Measurements from ENCODE around the gene AHNAK.

AHNAK gene

DNA sequence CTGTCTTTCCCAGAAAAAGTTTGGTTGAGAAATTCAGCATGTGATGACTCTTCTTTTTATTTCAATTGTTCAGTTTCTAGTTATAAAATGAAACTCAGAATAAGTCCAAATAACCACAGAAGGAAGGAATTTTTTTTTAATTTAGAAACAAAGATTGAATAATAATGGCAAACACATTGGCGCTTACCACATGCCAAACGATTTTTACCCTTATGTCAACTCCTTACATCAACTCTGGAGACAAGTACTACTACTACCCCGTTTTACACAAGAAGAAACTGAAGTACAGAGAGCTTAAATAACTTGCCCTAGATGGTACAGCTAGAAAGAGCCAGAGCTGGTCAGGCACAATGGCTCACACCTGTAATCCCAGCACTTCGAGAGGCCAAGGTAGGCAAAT, 52.4 kb downstream of the AHNAK start:
- DNase-seq (ENCODE audit: low read depth), result no peak

DNA sequence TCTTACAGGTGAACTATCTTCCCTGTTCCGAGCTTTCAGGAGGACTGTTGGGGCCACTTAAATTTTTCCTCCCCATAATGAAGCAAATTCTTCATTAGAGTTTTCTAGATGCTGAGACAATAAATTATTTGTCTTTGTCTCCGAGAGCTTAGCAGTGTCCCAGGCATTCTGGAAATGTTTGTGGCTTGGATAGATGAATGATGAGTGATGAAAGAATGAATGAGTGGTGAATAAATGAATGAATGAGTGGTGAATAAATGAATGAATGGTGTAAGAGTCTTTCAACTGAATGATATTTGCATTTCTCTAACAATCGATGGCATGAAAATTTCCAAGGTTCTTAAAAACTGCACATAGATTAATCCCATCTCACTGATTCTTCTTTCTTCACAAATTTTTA, 52.8 kb downstream of the AHNAK start:
- DNase-seq (ENCODE audit: low read depth), result no peak

DNA sequence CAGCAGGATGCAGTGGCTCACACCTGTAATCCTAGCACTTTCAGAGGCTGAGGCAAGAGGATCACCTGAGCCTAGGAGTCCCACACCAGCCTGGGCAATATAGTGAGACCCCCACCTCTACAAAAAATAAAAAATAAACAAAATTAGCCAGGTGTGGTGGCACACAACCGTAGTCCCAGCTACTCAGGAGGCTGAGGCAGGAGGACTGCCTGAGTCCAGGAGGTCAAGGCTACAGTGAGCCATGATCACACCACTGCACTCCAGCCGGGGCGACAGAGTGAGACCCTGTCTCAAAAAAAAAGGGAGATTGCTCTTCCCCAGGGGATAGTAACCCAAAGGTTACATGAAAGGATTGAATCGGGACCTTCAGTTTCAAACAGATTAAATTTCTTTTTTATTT, 54.0 kb downstream of the AHNAK start:
- DNase-seq (ENCODE audit: low read depth), result no peak

DNA sequence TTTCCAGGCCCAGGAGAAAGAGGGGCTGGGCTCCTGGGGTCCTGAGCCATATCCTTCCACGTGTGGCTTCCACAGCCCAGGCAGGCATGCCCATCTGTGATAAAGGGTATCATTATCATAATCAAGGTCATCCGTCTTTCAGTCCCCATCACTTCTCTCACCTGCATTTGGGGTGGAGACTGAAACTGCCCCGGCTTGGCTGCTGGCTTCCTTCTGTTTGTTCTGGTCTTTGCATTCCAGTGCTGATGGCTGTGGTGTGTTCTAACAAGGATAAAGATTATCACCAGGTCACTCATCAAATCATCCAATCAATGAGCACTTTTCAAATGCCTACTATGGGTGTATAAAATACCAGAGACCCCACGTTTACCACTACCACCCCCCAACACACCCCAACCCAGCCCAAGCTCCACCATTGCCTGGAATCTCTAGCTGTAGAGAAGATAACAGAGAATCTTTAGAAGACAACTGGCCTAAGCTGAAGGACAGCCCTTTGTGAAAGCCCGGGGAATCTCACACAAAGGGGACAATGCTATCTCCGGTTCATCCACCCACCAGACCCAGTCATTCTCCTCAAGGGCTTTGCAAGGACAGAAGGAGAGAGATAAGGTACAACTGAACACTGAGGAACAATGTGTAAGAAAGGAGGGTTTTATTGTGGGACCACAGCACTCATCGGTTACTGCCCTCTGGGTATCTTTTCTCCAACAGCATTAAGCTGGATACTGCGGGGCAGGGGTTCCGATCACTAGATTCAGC, 54.9 kb downstream of the AHNAK start:
- DNase-seq (ENCODE audit: low read depth), result no peak

DNA sequence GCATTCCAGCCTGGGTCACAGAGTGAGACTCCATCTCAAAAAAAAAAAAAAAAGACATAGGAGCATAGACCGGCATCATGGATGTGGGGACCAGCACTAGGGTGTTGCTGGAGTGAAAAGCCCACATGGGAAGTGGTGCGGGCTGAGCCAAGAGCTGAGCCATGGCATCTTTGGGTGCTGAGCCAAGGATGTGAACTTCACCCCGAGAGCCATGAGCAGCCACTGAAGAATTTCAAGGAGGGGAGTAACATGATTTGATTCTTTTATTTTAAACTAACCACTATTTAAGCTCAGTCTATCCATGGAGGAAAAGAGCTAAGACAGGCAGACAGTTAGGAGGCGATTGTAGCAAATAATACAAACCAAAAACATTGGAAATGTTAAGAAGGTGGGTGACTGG, 57.4 kb downstream of the AHNAK start:
- DNase-seq (ENCODE audit: low read depth), result no peak

DNA sequence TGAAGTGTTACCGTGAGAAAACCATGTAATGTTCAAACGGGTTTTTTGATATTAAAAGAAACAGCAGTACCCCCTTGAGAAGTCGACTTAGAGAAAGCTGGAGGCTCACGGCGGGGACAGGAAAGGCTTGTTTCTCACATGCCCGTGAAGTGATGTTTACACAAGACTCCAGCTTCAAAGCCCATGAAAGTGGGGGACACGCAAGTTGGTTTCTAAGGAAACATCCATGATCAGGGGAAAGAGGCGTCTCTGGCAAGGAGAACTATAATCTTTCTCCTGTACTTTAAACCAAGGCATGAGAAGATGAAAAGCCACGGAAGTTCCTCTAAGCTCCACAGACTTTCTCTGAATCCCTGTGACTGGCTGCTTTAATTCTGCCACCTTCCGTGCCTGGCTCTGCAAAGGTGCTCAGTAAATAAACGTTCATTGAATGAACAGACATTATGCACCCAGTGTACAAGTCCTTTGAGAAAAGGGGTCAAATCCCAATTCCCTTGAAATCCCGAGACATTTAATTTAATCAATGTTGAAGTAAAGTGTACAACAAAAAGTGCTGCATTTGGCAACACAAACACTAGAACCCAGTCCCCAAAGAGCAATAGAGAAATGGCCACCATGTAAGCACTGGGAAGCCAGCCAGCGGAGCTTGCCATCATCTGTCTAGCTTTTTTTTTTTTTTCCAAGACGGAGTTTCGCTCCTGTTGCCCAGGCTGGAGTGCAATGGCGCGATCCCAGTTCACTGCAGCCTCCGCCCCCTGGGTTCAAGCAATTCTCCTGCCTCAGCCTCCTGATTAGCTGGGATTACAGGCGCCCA, 58.7 kb downstream of the AHNAK start:
- no peak for DNase-seq (ENCODE audit: low read depth)

DNA sequence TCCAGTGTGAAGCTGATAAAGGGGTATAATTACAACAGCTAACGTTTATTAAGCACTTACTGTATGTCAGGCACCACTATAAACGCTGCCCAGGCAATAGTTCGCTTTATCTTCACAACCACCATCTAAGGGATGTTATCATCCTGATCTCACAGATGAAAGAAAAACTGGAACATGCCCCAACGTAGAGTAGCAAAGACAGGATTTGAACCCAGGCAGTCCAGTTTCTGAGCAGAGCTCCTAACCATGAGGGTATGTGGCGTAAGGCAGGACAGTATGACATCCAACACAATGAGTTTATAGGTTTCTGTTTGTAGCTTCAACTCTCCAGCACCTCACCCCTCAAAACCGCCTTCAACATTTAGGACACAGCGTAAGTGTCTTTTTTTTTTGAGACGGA, 59.5 kb downstream of the AHNAK start:
- DNase-seq (ENCODE audit: low read depth), result no peak

DNA sequence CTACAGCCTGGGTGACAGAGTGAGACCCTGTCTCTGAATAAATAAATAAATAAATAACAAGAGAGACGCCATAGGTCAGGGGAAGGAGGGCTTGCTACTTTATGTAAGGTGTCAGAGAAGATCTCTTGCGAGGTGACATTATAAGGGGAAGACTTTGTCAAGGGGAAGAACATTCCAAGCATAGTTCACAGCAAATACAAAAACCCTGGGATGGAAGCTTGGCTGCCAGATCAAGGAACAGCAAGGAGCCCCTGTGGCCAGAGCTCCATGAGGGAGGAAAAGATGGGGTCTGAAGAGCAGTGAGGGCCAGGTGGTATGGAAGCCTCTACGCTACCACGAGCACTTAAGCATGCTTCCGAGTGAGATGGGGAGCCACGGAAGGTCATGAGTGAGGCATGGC, 62.3 kb downstream of the AHNAK start:
- no peak for DNase-seq (ENCODE audit: low read depth)

DNA sequence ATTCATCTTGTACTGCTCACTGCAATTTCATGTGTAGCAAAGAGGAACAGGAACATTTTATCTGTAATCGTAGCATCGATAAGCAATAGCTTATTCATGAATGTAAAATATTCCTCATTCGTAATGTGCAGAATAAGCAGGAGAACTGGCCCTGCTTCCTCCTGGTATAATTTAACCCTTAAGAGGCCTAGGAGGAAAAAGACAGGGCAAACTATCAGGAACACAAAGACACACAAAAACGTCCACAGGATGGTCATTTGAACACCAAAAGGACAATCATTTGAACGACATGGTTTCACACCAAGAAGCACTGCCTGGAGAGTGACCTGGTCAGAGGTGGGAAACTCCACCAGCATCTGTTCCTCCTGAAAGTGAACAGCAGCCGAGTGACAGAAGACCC, 63.9 kb downstream of the AHNAK start:
- DNase-seq (ENCODE audit: low read depth), result no peak

DNA sequence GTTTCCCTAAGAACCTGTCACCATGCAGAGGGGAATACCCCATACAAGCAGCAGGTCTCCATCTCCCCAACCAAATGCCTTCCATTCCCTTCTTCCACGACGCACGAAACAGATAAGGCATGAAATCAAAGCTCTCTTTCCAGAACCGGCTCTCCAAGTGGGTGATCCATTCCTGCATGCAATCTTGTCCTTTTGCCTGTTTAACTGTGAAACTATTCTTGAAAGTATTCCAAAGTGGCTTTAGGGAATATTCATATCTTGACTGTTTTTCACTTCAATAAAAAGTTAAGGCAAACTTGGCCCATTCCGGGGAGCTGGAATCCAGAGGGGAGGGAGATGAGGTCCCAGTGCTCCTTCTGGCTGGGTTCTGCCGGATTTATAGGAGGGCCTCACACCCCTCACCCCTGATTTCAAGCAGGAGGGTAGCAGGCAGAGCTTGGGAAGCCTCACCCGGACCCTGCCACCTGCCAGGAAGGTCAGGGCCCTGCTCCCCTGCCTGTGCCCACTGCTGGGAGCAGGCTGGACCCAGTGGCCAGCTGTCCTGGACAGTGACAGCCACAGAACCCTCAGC, 66.9 kb downstream of the AHNAK start:
- no peak for DNase-seq (ENCODE audit: low read depth)

DNA sequence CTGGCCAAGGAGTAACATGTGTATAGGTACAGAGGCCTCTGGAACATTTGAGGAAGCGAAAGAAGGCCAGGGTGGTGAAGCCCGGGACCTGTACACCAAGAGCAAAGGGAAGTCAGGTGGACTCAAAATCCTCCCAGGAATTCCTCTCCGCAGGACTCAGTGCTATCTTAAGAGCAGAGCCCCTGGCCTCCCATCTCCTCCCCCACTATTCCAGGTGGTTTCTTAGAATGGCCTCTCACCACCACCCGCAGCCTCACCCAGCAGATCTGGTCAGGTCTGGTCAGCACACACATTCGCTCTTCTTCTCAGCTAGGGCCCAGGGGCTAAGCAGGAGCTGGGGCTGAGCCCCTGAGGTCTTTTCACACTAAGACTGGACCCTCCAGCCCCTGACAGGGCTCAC, 68.7 kb downstream of the AHNAK start:
- DNase-seq (ENCODE audit: low read depth), result no peak

DNA sequence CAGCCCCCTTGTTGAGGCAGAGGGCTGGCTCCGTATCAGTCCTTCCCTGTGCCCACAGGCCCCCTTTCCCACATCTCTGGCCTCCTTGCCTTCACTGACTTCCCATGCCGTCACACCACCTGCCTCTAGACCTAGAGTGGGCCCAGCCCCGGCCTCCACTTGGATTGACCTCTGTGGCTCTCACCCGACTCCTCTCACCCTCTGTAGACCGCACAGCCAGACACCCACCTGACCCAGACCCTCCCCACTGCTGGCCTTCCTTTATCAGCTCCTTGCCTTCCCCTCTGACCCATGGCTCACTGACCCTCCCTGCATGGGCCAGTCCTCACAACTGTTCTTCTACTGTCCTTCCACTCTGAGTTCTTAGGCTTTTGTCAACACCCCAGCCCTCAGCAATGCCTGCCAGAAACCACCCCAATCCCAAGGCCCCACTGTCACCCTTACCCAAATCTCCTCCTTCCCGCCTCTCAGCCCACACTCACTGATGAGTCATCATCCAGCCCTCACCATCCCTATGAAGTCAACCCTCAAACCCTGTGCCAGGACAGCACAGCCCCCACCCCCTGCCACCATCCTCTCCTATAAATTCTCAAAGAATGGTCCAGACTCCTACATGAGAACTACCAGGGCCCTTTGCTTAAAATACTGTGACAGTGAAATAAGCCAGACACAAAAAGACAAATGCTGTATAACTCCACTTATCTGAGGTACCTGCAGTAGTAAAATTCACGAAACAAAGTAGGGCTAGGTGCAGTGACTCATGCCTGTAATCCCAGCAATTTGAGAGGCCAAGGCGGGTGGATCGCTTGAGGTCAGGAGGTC, 74.3 kb downstream of the AHNAK start:
- DNase-seq (ENCODE audit: low read depth), result no peak

DNA sequence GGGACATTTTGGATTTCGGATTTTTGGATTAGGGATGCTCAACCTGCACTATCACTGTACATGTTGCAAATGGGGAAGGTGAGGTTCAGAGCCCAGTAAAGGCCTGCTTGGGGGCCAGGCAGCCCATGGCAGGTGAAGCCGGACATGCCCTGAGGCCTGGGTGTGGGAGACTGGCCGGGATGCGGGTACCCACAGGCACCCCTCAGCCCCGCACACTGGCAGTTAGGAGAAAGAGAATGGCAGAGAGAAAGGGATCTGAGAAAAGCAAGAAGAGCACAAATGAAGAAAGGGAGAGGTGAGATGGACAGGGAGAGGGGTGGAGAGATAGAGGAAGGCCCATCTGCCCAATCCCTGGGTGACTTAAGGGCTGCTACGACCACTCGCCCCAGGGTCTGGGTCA, 75.0 kb downstream of the AHNAK start:
- no peak for DNase-seq (ENCODE audit: low read depth)

DNA sequence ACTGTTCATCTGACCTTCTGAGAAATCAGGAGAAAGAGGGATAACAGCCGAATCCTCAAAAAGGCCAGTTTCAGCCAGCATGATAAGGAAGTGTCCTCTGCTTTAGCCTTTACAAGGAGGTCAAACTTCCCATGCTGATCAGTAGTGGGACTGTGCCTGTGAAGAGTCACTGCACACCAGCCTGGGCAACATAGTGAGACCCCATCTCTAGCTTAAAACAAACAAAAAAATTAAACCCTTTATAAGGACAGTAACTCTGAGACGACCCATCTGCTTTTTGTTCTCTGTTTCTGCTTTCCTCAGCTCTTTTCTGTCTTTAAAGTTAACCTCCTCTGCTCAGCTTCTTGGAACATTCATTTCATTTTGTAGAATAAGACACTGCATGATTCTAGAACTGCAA, 78.0 kb downstream of the AHNAK start:
- DNase-seq (ENCODE audit: low read depth), result no peak

DNA sequence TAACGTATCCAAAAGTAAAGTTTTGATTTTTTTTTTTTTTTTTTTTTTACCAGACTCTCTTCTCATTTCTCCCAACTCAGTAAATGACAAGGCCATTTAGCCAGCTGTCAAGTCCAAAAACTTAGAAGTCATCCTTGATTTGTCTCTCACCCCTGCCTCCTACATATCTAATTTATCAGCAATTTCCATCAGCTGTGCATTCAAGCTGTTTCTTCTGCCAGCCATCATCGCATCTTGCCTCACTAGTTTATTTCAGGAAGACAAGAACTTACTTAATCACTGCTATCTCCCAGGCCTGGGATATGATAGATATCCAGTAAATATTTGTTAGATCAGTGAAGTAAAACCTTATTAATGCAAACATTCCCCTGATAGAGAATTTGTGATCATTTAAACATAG, 80.2 kb downstream of the AHNAK start:
- no peak for DNase-seq (ENCODE audit: low read depth)

DNA sequence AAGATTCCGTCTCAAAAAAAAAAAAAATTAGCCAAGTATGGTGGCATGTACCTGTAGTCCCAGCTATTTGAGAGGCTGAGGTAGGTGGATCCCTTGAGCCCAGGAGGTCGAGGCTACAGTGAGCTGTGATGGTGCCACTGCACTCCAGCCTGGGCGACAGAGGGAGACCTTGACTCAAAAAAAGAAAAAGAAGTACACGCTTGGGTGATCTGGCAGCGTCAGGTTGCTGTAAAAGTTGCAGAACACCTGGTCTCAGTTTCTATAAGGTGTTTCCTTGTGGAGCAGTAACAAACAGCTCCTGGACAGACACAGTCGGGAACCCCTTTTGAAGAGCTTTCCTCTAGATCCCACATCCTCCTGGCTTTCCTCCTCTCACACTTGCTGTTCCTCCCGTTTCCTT, 82.0 kb downstream of the AHNAK start:
- no peak for DNase-seq (ENCODE audit: low read depth)

DNA sequence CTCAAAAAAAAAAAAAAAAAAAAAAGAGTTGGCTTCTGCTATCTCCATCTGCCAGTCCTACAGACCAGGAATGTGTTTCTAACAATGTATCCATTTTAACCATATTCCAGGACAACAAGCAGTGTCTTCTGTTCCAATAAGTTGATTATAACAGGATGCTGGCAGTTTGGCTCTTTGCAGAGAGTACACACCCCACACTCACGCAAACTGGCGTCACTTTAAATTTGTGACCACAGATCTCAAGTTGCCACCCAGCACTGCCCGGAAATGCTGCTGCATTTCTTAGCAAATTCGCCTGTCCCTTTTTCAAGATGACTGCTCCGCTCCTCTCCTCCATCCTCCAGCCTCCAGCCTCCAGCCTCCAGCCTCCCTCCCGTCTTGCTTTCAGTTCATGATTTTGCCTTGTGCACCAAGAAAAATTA, 83.5 kb downstream of the AHNAK start:
- DNase-seq (ENCODE audit: low read depth), result no peak

DNA sequence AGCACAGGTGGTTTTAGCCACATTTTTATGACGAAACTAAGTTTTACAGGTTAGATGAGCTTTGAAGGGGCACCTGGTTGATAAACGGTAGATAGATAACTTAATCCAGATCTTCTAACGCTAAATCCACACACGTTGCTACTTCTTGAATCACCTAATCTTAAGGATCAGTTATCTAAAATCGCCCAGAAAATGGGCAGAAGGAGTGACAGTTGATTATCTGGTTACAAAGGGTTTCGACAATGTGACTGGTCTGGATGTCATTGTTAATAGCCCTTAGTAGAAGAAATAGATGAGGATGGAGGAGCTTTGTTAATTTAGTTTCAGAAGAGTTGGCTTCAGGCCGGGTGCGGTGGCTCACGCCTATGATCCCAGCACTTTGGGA, 84.1 kb downstream of the AHNAK start:
- no peak for DNase-seq (ENCODE audit: low read depth)

DNA sequence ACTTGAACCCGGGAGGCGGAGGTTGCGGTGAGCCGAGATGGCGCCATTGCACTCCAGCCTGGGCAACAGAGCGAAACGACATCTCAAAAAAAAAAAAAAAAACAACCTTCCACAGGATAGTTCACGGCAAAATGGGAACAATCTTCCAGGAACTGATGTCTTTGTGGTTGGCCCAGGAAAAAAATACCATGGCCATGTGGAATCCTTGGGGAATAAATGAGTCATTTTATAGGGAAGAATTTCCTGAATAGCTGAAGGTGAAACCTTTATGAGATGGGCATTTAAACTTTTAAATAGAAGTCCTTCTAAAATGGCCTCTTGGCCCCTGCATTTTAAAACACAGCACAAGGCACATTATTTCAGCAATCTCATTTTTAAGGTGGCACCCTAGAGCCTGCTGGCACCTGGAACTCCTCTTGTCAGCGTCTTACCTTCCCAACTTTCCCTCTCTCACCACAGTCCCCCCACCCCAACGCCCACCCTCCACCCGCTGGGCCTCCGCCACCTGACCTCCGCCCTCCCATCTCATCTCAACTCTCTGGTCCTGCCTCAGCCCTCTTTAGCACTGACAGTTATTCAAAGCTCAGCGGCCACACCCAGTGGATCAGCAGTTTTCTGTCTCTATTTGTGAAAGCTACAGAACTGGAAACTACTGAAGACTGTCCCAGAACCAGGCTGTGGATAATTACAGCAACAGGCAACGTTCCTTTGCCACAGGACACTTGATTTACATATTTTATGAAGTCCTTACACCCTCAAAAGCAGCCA, 84.7 kb downstream of the AHNAK start:
- no peak for DNase-seq (ENCODE audit: low read depth)

DNA sequence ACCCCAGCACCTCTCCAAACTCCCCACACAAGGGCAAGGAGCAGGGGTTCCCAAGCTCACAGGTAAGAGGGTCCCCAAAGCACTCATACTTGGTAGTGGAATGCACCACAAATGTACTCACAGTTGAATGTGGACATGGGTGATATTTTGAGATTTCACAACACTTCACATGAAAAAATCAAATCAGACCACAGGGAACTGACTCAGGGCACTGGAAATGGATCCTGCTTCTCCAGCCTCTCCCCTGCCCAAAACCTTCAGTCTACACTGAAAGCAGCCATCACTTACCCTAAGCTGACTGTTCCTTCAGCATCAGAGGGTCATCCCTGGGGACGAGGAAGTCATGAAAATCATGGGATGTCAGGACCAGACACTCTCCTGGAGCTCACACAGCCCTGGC, 87.5 kb downstream of the AHNAK start:
- DNase-seq (ENCODE audit: low read depth), result no peak

DNA sequence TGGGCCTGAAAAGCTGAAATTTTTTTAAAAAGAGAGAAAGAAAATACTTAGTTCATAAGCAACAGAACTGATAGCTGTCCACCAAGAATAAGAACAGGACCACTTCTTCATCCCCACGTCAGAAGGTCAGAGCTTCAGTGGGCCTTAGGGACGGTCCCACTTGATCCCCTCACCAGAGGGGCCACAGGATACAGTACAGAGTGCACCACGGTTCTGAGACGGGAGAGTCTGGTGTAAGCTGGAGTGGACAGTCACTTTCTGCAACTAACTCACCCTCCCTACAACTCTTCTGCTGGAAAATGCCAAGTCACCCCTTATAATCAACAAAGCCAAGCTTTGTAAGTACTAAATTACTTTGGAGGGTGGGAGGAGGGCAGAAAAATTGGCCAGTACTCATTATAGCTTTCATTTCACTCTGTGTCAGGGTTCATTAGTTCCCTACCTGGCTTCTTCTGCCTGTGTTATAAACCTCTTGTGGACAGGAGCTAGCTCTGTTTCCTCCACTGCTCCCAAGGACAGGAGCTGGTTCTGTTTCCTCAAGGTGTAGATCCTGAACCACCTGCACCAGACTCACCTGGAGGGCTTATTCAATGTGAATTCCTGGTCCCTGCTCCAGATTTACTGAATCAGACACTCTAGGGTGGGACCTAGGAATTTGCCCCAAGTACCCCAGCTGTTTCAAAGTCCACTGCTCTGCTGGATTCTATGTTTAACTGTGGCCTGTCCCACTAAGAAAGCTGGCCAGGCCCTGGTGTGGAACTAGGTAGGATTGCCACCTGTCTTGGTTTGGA, 88.2 kb downstream of the AHNAK start:
- no peak for DNase-seq (ENCODE audit: low read depth)
